ENCODE results near the gene ATOSA.

ATOSA gene, protein sequence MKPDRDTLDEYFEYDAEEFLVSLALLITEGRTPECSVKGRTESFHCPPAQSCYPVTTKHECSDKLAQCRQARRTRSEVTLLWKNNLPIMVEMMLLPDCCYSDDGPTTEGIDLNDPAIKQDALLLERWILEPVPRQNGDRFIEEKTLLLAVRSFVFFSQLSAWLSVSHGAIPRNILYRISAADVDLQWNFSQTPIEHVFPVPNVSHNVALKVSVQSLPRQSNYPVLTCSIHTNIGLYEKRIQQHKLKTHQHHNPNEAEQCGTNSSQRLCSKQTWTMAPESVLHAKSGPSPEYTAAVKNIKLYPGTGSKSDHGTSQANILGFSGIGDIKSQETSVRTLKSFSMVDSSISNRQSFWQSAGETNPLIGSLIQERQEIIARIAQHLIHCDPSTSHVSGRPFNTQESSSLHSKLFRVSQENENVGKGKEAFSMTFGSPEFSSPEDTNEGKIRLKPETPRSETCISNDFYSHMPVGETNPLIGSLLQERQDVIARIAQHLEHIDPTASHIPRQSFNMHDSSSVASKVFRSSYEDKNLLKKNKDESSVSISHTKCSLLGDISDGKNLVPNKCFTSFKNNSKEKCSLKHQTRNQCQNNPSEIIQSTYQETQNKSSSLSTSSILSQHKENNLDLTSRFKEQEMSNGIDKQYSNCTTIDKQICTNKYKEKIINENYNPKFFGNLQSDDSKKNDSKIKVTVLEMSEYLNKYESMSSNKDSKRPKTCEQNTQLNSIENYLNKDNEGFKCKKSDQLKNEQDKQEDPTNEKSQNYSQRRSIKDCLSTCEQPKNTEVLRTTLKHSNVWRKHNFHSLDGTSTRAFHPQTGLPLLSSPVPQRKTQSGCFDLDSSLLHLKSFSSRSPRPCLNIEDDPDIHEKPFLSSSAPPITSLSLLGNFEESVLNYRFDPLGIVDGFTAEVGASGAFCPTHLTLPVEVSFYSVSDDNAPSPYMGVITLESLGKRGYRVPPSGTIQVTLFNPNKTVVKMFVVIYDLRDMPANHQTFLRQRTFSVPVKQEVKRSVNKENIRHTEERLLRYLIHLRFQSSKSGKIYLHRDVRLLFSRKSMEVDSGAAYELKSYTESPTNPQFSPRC

DNA sequence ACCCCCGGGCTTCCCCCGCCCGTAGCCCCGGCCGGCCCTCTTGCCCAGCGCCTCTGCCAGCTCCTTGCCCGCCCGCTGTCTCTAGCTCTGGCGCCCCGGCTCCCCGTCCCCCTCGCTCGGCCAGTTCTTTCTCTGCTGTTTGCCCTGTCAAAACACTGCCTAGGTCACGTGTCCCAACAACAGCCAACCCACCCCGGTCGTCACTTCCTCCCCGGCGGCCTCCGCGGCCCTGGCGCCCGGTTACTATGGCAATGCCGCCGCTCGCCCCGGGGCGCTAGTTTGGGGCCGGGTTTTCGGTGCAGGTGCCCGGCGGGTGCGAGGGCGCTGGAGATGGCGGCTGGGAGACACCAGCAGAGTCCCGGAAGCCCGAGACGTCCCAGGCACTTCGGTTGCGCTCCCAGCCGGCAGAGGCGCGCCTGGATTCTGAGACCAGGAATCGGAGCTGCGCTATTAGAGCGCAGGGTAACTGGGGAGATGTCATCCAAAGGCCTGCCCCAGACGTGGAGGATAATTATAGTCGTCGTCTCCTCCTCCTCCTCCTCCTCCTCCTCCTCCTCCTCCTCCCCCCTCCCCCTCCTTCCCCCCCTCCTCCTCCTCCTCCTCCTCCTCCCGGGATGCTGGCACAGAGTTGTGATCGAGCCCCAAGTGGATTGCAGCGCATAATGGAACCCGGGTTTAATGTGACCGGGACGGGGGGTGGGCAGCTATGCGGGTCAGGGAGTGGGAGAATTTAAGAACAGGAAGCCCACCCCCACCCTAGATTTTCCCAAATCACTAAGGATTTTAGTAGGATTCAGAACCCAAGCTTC lies at the start of gene ATOSA:
ATOSA (minus strand) TSS at position 157 of the 809 bp plus-strand sequence. CDS start 1,367 bp downstream, outside the sequence.
- DNase-seq = peak; percentile 96

DNA sequence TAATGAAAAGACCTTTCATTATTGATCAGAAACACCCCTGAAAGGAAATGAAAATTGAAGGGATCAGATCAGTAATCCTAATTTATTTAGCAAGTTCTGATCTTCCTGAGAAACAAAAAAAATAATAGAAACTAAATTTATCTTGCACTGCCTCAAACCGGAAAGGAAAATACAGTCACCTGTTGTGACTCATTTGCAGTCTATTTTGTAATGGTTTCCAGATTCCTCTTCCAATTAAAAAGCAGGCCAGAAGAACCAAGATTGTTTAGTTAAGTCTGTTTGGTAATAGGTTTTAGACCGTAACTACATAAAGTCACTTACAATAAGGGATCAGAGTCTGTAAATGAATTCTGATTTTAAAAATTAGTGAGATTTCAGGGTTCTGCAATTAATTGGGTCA lies 49.7 kb upstream of the ATOSA start:
- DNase-seq = no peak

DNA sequence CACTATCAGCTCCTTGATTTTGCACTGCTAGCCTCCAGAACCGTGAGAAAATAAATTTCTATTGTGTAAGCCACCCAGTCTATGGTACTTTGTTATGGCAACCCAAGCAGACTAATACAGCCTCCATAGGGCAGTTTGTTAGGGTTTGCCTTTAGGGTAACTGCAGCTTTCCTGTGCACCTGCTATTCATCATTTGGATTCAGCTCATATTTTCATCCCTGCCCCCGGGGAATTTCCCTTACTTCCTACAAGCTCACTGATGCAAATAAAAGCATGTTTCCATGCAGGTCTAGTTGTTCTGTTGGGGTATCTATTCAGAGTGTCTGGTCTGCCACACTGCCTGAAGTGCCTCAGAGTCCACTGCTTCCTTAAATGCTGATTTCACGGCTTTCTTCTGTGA lies 48.6 kb upstream of the ATOSA start:
- peak; percentile 70 for DNase-seq

DNA sequence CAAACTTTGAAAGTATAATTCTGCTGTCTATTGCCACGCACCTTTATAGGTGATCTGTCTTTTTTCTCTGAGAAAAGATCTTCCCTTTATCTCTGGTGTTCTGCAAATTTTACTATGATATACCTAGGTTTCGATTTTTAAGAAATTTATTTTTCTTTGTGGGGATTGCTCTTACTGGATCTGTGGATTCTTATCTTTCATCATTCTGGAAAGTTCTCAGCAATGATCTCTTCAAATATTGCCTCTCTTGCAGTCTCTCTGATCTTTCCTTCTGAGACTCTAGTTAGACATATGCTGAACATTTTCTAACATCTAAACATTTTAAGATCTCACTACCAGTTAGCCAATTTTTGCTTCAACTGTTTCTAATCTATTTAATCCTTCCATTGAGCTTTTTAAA lies 47.0 kb upstream of the ATOSA start:
- no peak for DNase-seq

DNA sequence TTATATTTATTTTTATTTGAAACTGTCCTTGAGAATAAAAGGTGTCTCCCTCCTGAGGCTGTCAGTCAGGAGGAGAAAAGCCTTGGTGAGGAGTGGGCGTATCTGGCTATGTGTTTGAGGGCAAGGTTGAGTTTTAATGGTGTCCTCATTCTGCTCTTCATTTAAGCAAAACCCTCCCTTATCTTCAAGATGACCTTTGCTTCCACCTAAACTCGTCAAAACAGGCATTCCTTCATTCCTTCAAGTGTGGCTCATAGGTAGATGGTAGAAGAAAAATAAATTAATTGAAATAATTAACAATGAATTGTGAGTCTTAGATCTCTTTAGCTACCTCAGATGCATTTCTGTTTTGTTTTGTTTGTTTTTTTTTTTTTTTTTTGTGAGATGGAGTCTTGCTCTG lies 39.4 kb upstream of the ATOSA start:
- DNase-seq = no peak

DNA sequence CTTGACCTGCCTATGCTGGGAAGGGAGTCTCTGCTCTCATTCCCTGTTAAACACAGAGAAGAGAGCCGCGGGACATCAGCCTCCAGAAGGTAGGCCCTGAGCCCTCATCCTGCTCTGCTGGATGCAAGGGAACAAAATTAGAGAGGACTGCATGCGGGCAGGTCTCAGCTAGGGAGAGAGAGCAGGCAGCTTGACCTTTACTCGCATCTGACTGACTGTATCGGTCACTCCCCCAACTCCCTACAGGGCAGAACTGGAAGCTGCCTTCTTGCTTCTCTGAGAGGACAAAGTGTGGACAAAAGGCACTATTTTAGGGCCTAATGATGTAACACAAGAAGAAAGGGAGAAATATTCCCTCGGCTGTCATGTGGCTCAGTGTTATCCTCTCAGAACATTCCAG lies 38.7 kb upstream of the ATOSA start:
- no peak for DNase-seq

DNA sequence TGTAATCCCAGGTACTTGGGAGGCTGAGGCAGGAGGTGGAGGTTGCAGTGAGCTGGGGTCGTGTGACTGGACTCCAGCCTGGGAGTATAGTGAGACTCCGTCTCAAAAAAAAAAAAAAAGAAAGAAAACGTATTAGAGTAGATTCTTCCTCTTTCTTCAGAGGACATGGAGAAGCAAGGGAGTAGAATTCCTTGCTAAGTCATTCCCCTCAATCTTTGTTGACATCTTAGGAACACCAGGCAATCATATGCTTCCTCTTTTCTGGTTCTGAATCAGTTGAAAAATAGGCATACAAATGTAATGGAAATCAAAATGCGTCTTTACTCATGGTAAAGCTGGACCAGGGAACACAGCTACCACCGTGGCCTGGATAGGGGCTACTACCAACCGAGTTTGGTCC lies 38.3 kb upstream of the ATOSA start:
- DNase-seq = no peak

DNA sequence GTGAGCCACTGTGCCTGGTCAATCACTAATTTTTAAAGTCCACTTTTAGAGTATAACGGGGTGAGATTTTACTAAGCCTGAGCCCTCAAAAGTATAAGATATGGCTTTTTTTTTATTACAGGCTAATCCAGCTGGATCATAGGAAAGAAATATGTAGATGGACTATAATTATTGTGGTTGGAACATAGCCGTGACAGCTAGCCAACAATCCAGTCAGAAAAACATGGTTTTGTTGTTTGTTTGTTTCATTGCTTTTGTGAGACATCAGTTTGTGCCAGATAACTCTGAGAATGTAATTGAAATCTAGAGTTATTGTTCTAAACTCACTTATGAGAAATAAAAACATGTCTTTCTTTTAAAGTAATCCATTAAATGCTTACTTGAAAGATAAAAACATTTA lies 37.3 kb upstream of the ATOSA start:
- DNase-seq = no peak

DNA sequence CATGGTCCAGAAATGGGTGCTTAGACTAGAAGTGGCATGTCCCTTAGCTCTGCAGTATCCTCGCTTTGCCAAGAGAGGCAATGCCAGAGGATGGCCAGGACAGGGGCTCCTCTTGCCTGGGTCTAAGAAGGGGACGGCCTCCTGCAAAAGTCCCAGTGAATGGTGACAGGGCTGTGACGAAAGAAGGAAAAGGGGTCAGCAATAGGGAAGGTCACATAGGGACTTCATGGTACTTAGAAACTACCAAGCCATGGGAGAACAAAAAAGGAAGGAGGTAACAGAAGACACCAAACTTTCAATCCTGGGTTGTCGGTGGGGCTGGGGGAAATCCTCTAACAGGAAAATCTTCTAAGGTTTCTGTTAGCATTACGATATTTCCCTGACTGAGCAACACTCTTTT lies 36.2 kb upstream of the ATOSA start:
- no peak for DNase-seq

DNA sequence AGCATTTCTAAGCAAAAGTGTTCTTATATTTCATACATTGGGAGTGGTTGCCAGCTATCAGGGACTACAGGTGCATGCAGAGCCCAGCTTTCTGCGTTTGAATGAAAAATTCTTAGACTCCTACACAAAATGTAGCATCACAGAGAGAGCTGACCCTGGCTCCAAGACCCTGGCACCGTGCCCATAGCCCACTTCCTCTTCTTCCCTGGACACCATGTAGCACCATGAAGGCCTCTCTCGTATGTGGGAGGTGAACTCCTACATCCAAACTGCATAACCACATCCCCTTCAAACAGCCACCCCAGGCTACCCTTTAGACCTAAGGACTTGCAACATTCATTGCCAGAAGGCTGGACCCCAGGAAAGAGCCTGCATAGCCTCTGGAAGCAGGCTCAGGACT lies 35.8 kb upstream of the ATOSA start:
- DNase-seq = no peak

DNA sequence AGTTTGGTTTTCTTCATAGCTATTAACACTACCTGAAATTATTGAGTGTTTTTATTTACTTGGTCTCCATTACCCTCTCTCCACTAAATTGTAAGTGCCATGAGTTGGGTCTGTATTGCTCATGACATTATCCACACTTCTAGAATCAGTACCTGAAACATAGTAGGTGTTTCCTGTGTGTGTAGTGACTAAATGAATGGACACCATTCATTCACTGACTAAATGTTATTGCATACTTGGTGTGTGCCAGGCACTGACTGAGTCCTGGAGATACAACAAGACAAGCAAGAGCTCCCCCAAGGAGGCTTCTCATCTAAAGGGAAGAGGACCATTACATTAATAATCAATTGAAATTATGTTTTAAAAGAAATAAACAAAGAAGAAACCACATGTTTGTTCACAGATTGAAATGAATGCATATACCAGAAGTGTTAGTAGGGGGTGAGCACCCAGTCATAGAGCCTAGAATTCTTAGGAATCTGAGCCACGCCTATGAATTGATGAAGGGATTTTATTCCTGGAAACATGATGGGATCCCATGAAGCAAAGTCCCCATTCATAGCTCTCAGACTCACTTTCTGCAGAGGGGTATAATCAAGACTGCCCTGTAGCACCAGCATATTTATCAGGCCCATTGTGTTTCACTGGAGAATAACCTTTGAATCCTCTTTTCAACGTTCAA lies 31.7 kb upstream of the ATOSA start:
- no peak for DNase-seq

DNA sequence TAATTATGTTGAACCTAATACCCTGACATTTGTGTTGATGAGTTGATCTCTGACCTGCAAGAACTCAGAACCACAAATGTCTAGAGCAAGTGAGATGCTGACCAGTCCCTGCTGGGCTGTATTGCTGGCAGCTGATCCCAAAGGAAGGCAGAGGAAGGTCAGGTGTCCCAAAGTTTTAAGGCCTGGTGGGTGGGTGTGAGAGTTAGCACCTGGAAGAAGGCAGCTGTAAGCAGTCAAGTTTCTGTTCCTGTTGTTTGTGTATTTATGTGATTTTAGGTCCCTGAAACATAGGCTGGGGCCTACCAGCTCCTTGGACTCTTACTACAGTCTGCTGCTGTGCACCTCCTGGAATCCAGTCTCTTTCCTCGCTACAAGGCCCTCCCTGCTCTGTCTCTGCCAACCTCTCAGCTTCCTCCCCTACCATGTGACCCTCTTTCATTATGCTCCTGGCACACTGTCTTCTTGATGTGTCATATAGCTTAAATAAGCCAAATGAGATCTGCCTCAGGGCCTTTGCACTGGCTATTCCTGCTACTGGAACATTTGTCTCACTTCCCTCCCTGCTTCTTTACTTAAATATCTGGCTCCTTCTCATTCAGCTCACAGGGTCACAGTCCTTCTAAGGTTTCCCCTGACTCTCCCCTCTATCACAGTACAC lies 31.0 kb upstream of the ATOSA start:
- DNase-seq = no peak

DNA sequence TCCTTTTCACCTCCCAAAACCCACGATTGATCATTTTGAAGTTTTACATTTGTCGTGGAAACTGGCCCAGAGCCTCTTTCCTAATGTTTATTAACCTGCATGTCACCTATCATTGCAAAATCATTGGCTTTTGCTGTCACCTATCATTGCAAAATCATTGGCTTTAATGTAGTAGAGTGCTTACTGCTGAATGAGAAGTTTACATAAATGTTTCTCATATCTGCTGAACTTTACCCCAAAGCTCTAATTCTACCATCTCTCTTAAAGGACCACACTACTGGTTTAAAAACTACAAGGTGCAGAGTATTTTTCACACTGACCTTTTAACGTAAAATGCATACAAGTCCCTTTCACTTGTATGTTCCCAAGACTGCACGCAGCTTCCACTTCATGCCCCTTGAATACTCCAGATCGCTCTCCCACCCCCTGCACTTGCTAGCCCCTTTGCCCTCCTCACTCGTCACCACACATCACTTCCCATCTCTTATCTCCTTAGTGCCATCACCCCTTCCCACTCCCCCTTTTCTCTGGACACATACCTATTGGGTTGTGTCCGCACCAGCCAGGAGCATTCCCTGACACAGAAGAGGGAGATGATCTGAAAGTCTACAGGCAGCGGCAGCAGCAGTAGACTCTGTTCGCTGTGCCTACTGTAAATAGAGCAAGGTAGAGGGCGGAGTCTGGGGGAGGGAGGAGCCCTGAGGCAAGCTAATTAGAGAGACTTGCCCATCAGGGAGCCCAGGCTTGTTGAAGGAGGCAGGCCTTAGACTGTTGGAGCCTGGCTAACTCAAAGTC lies 30.2 kb upstream of the ATOSA start:
- peak; percentile 66 for DNase-seq

DNA sequence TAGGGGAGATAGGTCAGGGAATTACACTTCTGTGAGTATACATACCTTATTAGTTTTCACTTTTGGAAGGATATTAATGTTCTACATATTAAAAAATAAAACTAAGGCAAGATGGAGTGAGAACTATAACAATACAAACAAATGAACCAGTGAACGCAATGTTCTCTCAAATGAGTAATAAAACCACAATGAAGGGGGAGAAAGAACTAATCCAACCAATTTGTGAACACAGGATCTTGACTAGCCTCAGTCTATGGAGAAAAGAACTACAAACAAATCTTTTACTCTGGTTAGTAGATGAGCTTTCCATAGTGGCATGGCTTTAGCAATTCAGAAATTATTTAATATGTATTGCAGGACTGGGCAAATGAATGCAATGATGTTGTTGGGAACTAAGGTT lies 26.9 kb upstream of the ATOSA start:
- no peak for DNase-seq

DNA sequence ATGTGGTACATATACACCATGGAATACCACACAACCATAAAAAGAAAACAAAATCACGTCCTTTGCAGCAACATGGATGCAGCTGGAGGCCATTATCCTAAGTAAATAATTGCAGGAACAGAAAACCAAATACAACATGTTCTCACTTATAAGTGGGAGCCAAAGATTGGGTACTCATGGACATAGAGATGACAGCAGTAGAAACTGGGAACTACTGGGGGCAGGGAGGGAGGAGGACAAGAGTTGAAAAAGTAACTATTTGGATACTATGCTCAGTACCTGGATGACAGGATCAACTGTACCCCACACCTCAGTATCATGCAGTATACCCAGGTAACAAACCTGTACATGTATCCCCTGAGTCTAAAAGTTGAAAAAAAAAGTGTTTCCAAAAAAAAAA lies 23.2 kb upstream of the ATOSA start:
- no peak for DNase-seq

DNA sequence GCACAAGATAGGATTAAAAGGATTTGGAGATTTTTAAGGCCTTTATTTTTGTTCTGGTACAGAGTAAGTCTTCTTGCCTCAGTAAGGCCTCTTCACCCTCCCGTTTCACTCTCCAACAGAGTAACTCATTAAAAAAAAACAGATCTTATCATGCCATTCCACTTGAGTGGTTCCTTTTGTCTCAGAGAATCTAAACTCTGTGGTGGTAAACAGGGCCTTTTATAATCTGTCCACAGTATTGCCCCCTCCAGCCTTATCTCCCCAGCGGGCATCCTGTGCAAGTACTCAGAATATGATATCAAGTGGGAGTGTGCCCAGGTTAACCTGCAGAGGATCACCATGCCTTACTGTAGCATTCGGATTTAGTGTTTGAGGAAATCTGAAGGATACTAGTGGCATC lies 20.3 kb upstream of the ATOSA start:
- DNase-seq = peak; percentile 73

DNA sequence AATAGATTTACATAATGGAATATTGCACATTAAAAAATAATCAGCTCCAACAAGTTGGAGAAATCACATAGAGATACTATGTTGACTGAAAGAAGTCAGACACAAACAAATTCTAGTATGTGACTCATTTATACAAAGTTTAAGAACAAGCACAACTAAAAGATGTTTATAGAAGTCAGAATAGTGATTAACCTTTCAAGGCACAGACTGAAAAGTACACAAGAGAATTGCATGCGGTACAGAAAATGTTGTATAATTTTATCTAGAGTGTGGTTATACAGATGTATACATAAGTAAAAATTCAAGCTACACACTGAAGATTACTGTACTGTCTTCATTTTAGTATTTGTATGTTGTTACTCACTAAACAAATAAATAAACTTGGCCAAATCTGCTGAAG lies 19.3 kb upstream of the ATOSA start:
- DNase-seq = no peak

DNA sequence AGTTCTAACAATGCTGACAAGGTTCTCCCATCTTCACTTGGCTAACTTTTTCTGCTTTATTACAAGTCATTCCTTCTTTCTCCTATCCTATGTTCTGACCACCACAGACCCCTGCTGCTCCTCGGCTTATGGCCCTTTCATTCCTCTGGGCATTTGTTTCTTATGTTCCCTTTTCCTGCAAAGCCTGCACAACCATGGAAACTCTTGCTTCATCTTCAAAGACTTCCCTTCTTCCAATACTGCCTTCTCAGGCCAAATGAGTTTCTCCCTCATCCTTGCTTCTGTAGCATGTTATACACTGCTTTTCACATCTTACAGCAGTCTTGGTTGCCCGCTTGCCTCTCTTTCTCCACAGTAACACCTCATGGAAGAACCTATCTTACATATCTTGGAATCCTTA lies 17.9 kb upstream of the ATOSA start:
- DNase-seq = no peak

DNA sequence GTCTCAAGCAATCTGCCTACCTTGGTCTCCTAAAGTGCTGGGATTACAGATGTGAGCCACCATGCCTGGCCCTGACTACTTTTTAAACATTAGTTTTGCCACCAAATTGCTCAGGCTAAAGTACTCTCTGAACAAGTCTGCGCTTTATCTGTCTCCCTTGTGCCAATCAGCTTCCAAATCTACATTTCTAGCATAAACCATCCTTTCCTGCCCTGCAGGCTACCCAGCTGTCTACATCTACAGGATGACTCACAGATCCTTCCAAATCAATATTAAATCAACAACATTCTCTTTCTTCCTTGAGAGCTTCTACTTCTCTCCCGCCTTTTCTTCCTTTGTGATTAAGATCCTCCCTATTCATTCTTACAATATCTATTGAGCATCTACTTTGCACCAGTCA lies 16.0 kb upstream of the ATOSA start:
- DNase-seq = no peak

DNA sequence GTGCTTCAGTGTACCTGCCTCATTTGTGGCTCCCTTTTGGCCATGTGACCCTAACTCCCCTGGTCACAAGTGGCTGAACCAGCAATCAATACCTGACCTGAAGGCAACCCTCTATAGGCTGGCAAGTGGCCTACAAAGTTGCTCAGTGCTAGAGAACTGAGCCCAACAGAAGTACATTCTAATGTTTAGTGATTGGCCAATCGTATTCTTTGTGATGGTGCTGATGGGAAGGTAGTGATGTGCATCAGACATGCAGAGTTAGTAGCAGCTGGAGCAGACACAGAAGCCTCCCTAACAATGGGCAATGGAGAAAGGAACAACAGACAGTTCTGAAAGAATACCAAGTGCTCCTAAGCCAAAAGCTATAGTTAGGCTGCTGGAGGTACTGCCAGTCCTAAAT lies 10.4 kb upstream of the ATOSA start:
- no peak for DNase-seq

DNA sequence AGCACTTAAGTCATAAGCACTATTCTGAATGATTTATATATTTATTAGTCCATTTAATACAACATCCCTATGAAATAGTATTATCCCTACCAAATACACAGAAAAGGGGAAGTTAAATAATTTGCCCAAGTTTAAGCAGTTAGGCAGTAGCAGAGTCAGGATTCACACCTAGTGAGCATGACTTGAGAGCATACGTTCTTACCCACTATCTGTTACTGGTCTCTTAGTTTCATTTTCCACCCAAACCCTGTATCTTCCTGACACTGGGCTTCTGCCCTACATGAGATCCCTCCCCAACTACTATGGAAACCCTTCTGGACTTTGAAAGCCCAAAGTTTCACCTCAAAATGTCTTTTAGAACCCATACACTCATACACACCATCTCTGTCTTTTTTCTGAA lies 4.4 kb upstream of the ATOSA start:
- DNase-seq = no peak

All from eye (tissue), 1 donor.